ENCODE data around the gene SDS.

GRCh38 chr12:113424456-113424855, 20.8 kb upstream of the SDS start:
- TF ChIP-seq CTCF (IDR thresholded peaks at IDR 0.05), result no peak
- TF ChIP-seq ZFX (IDR thresholded peaks at IDR 0.05; ENCODE audit: borderline replicate concordance), result no peak

Data from 22Rv1 (cell line).